Ishikawa (cell line): ENCODE results near the gene GTPBP10.

ENCODE experiments used
- MAX ChIP-seq: IDR thresholded peaks from 2 replicates; pipeline ENCODE4 v1.6.1; 2012
- RAD21 ChIP-seq: IDR thresholded peaks from 2 replicates; pipeline ENCODE4 v1.6.1; 2012; ENCODE audit warnings: low read depth
- REST ChIP-seq: IDR thresholded peaks from 2 replicates; pipeline ENCODE4 v1.6.1; 2012; ENCODE audit warnings: low read depth, mild to moderate bottlenecking

GRCh38 chr7:90337106-90337505 lies 9.4 kb upstream of the GTPBP10 start:
- no peak for TF ChIP-seq RAD21
- TF ChIP-seq MAX, result no peak
- TF ChIP-seq REST, result no peak
